GM12878 (cell line): ENCODE measurements around the gene CTNNA2. TPM values are rescaled to one million over a fixed set of nuclear protein-coding genes. Genes with fewer than 3 reads are reported as not detected.

ENCODE experiments used
- ATAC-seq: fragments of 200-7000 bp; cut with Tn5 transposase; 3 replicates; pipeline ENCODE4 v1.9.1; 2020; ENCODE audit warnings: mild to moderate bottlenecking, moderate library complexity
- BruUV-seq: library from RNA; stranded (reverse); fragments of 400-500 nt; replicated peaks from 2 replicates; lab custom pipeline; 2021; lab: Mats Ljungman, UMichigan
- CTCF ChIA-PET: fragments of 300-600 bp; sonication (Branson Sonifier 250); formaldehyde crosslinking; extraction: SDS; loops from one replicate; lab custom pipeline; 2021; ENCODE audit warnings: inconsistent platforms; lab: Yijun Ruan, JAX
- POLR2A ChIA-PET: fragments of 350-600 bp; formaldehyde crosslinking; extraction: SDS; loops from one replicate; lab custom pipeline; 2021; ENCODE audit warnings: inconsistent platforms; lab: Charles Lee
- RAD21 ChIA-PET: fragments of 300-600 bp; sonication (Branson Sonifier 250); formaldehyde crosslinking; loops from one replicate; lab custom pipeline; 2023; ENCODE audit warnings: antibody characterized with exemption; ENCODE audit not compliant: unreplicated experiment; lab: Charles Lee
- SMC1A ChIA-PET: fragments of 300-600 bp; sonication (Branson Sonifier 250); formaldehyde crosslinking; loops from one replicate; lab custom pipeline; 2023; ENCODE audit not compliant: unreplicated experiment, uncharacterized antibody; lab: Charles Lee
- DNase-seq: peaks from one replicate; pipeline ENCODE4 v3.0.0-alpha.2; 2011; ENCODE audit warnings: low read depth, low spot score
- FAIRE-seq: peaks from 3 replicates; lab custom pipeline; 2011; peaks lifted over from hg19 to GRCh38; lab: Jason Lieb, UNC
- H2AFZ ChIP-seq: 2 replicates; pipeline ENCODE4 v1.6.0; 2011; ENCODE audit warnings: low read depth, low read length, control low read depth; ENCODE audit not compliant: control insufficient read depth
- H3K27ac ChIP-seq: 2 replicates; pipeline ENCODE4 v1.5.1; 2011; ENCODE audit warnings: control low read depth; ENCODE audit not compliant: control insufficient read depth, insufficient read depth
- H3K27me3 ChIP-seq, 2 experiments: replicated peaks in 1 of 2; 2 replicates each; pipeline versions ENCODE4 v1.6.0 to v1.6.1; 2011; ENCODE audit warnings: low read length in 1 of 2; ENCODE audit not compliant: control insufficient read depth in 2 of 2, insufficient read depth in 2 of 2
- H3K36me3 ChIP-seq, 2 experiments: 2 replicates each; pipeline ENCODE4 v1.5.1; 2011; ENCODE audit warnings: low read length in 1 of 2; ENCODE audit not compliant: control insufficient read depth in 2 of 2, insufficient read depth in 2 of 2
- H3K4me1 ChIP-seq: 2 replicates; pipeline ENCODE4 v1.6.1; 2011; ENCODE audit warnings: mild to moderate bottlenecking, low read length, moderate library complexity, mixed read lengths; ENCODE audit not compliant: control insufficient read depth, insufficient read depth
- H3K4me2 ChIP-seq: 2 replicates; pipeline ENCODE4 v1.6.0; 2011; ENCODE audit warnings: control low read depth; ENCODE audit not compliant: control insufficient read depth, insufficient read depth
- H3K4me3 ChIP-seq: fragments of 200-600 bp; sonication (generic); 2 replicates; pipeline ENCODE4 v1.5.1; 2016
- H3K79me2 ChIP-seq: 2 replicates; pipeline ENCODE4 v1.6.0; 2011; ENCODE audit warnings: low read length; ENCODE audit not compliant: control insufficient read depth, insufficient read depth
- H3K9ac ChIP-seq: 2 replicates; pipeline ENCODE4 v1.8.0; 2011; ENCODE audit warnings: low read length, control low read depth, mixed read lengths; ENCODE audit not compliant: control insufficient read depth, insufficient read depth
- H3K9me3 ChIP-seq: replicated peaks from 3 replicates; pipeline ENCODE4 v1.5.1; 2011; ENCODE audit warnings: mild to moderate bottlenecking, low read length; ENCODE audit not compliant: control insufficient read depth, insufficient read depth
- H4K20me1 ChIP-seq: 2 replicates; pipeline ENCODE4 v1.6.0; 2011; ENCODE audit not compliant: control insufficient read depth, insufficient read depth
- CBFB ChIP-seq: IDR thresholded peaks from 2 replicates; pipeline ENCODE4 v1.6.1; 2016; ENCODE audit warnings: antibody characterized with exemption, low read depth
- NFYA ChIP-seq: IDR thresholded peaks from 2 replicates; pipeline ENCODE4 v1.6.1; 2011; ENCODE audit warnings: low read depth, mild to moderate bottlenecking, low read length, improper control_type of control experiment, borderline replicate concordance
- NR2C2 ChIP-seq: IDR thresholded peaks from 2 replicates; pipeline ENCODE4 v1.6.1; 2011; ENCODE audit warnings: borderline replicate concordance, low read depth; ENCODE audit not compliant: control insufficient read depth, insufficient read length
- NR2F1 ChIP-seq: fragments of 450-650 bp; conservative IDR thresholded peaks from 2 replicates; pipeline ENCODE4 v1.6.1; 2017; ENCODE audit warnings: mild to moderate bottlenecking
- POU2F2 ChIP-seq: IDR thresholded peaks from 3 replicates; pipeline ENCODE4 v1.6.1; 2011; ENCODE audit warnings: low read depth, mild to moderate bottlenecking, low read length, borderline replicate concordance
- SMARCA5 ChIP-seq: fragments of 450-650 bp; IDR thresholded peaks from 2 replicates; pipeline ENCODE4 v1.6.1; 2017; ENCODE audit warnings: mild to moderate bottlenecking
- SREBF1 ChIP-seq: IDR thresholded peaks from 2 replicates; pipeline ENCODE4 v1.6.1; 2012; ENCODE audit warnings: mild to moderate bottlenecking, low read length
- SUZ12 ChIP-seq: fragments of 200-600 bp; sonication (generic); IDR thresholded peaks from one replicate; pipeline ENCODE4 v1.6.1; 2018; ENCODE audit warnings: antibody characterized with exemption, mild to moderate bottlenecking; ENCODE audit not compliant: unreplicated experiment
- TAF1 ChIP-seq: IDR thresholded peaks from 2 replicates; pipeline ENCODE4 v1.6.1; 2011; ENCODE audit warnings: mild to moderate bottlenecking, low read depth, low read length, borderline replicate concordance
- TCF12 ChIP-seq: IDR thresholded peaks from 2 replicates; pipeline ENCODE4 v1.6.1; 2011; ENCODE audit warnings: low read depth, mild to moderate bottlenecking, low read length
- ZNF622 ChIP-seq: fragments of 450-650 bp; IDR thresholded peaks from 2 replicates; pipeline ENCODE4 v1.6.1; 2017; ENCODE audit warnings: mild to moderate bottlenecking, inconsistent platforms
- ZZZ3 ChIP-seq: IDR thresholded peaks from 2 replicates; pipeline ENCODE4 v1.6.1; 2011; ENCODE audit warnings: low read depth; ENCODE audit not compliant: control insufficient read depth, insufficient read length
- WGBS: methylation state at CpG from one replicate; pipeline ENCODE4 v1.1.6; 2016; ENCODE audit warnings: low lambda C conversion rate; ENCODE audit not compliant: insufficient replicate concordance, insufficient coverage; ENCODE audit errors: missing lambda C conversion rate; 5-methylcytosine and 5-hydroxymethylcytosine counted together
- in situ Hi-C: fragments of 300-500 bp; cut with MboI; formaldehyde crosslinking; loops from 9 replicates; pipeline ENCODE4 v1.14.3; 2018; ENCODE audit warnings: mixed read lengths
- intact Hi-C: fragments of 100-400 bp; cut with micrococcal nuclease; formaldehyde crosslinking; loops from one replicate; pipeline ENCODE4 v1.14.2; 2022; ENCODE audit not compliant: unreplicated experiment
- polyA plus RNA-seq, 11 experiments: library from polyadenylated mRNA; depleted of rRNA in 4 of 11; unstranded in 6 of 11; stranded (reverse) in 5 of 11; fragments of >200 nt; fragmentation: Nextera tagmentation in 4 of 11; fragmentation: Illumina TruSeq in 1 of 11; extraction: Ambion mirVana in 4 of 11; extraction: Trizol in 1 of 11; gene quantifications; 1 replicate in 1 of 11; 2 replicates in 10 of 11; pipeline versions ENCODE4 v1.2.1 to v1.2.3, GENCODE V29; 2011 to 2016; ENCODE audit warnings: inconsistent platforms in 2 of 11, missing spikeins in 2 of 11, low read depth in 1 of 11
- total RNA-seq, 4 experiments: library from RNA; depleted of rRNA in 3 of 4; stranded (reverse); fragments of >200 nt in 3 of 4; fragmentation: Illumina TruSeq in 1 of 4; extraction: Trizol in 1 of 4; gene quantifications; 2 replicates each; pipeline versions ENCODE4 v1.2.1 to v1.2.3, GENCODE V29; 2013 to 2021
- TF ChIP-seq, protein P1 (sequence below): fragments of 450-650 bp; formaldehyde crosslinking; IDR thresholded peaks from 2 replicates; pipeline ENCODE4 v1.4.0; 2020; ENCODE audit warnings: mild to moderate bottlenecking, moderate library complexity
- TF ChIP-seq, protein P2 (sequence below): IDR thresholded peaks from 2 replicates; pipeline ENCODE4 v1.6.1; 2012; ENCODE audit warnings: mild to moderate bottlenecking, low read depth, low read length

CTNNA2 gene
- total and polyA plus RNA-seq, 10 of the 15 experiments (the other 5 are each of a cell fraction or from before 2014, with no cell fraction given), result 2.4 to 36.2 (median 6.6) TPM

DNA sequence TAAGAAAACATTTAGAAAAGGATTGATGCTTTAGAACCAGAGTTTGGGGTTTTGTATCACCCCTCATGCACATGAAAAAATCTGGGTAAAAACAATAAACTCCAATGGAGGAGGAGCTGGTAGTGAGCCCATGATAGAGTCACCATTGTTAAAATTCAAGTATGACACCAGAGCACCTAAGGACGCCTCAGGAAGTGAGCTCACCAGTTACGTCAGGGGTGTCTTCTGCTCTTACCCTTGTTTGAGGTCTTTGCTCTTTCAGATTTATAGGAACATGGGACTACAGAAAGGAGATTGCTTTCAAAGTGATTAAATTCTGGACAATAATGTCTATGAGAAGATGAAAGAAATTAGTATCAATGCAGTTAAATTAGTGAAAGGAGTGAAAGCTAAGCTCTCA, 685.2 kb downstream of the CTNNA2 start:
- H3K9me3 ChIP-seq, result no peaks in the 10 kb centered on the region
- no peaks in the 10 kb centered on the region for H3K79me2 ChIP-seq
- TF ChIP-seq POU2F2 (no peak), NR2F1 (no peak), ZNF622 (no peak), SUZ12 (no peak), ZZZ3 (no peak), SMARCA5 (no peak), SREBF1 (no peak), TAF1 (no peak)
- H3K4me3 ChIP-seq, result no peak overlapping the region
- SMC1A ChIA-PET, result interaction anchor here (0.5 kb wide), 1 partner anchor 174 kb away, joined by 6 read pairs; no protein-coding TSS in a partner anchor
- no peak for ATAC-seq
- no peak overlapping the region for H2AFZ ChIP-seq
- 3% methylated on average over 2 of the region's 2 CpGs for WGBS
- no TSS peak for BruUV-seq
- no peak for DNase-seq
- POLR2A ChIA-PET, result no interaction called here
- RAD21 ChIA-PET, result no interaction called here
- H3K27me3 ChIP-seq, result no peaks in the 10 kb centered on the region
- in situ Hi-C loops (no loop called here), intact Hi-C loops (no loop called here)
- no peaks in the 10 kb centered on the region for H3K36me3 ChIP-seq
- no peak overlapping the region for H3K4me2 ChIP-seq
- FAIRE-seq, result no peak
- no peaks in the 10 kb centered on the region for H4K20me1 ChIP-seq
- H3K9ac ChIP-seq, result no peak overlapping the region
- H3K4me1 ChIP-seq, result no peaks in the 10 kb centered on the region
- CTCF ChIA-PET, result no interaction called here
- H3K27ac ChIP-seq, result no peak overlapping the region

DNA sequence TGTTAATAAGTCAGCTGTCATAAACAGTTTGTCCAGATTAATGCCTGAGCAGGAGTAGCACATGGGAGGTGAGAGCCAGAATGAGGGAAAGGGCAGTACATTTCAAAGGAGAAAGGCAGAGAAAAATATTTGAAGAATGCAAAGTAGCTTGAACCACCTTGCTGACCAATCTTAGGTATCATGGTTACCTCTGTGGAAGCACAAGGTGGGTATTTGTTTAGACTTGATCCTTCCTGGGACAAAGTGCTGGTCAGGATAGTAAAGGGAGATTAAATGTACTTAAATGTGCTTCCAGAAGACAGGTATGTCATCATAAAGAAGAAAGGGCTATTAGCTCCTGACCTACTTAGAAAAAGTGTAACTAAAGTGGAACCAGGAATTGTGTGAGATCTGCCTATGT, 686.7 kb downstream of the CTNNA2 start:
- in situ Hi-C loops (no loop called here), intact Hi-C loops (no loop called here)
- ChIA-PET CTCF (interaction anchor here (1.2 kb wide), 1 partner anchor 39 kb away, joined by 3 read pairs; no protein-coding TSS in a partner anchor), SMC1A (no interaction called here), RAD21 (no interaction called here), POLR2A (no interaction called here)
- Histone ChIP-seq H3K27me3 (no peaks in the 10 kb centered on the region), H3K79me2 (no peaks in the 10 kb centered on the region), H2AFZ (no peak overlapping the region), H3K27ac (no peak overlapping the region), H3K9me3 (no peaks in the 10 kb centered on the region), H3K9ac (no peak overlapping the region), H4K20me1 (no peaks in the 10 kb centered on the region), H3K36me3 (no peaks in the 10 kb centered on the region), H3K4me1 (no peaks in the 10 kb centered on the region), H3K4me2 (no peak overlapping the region), H3K4me3 (no peak overlapping the region)
- FAIRE-seq (no peak), DNase-seq (no peak), ATAC-seq (no peak)
- BruUV-seq, result no TSS peak
- no peak for TF ChIP-seq NR2C2
- TF ChIP-seq, protein P1, sequence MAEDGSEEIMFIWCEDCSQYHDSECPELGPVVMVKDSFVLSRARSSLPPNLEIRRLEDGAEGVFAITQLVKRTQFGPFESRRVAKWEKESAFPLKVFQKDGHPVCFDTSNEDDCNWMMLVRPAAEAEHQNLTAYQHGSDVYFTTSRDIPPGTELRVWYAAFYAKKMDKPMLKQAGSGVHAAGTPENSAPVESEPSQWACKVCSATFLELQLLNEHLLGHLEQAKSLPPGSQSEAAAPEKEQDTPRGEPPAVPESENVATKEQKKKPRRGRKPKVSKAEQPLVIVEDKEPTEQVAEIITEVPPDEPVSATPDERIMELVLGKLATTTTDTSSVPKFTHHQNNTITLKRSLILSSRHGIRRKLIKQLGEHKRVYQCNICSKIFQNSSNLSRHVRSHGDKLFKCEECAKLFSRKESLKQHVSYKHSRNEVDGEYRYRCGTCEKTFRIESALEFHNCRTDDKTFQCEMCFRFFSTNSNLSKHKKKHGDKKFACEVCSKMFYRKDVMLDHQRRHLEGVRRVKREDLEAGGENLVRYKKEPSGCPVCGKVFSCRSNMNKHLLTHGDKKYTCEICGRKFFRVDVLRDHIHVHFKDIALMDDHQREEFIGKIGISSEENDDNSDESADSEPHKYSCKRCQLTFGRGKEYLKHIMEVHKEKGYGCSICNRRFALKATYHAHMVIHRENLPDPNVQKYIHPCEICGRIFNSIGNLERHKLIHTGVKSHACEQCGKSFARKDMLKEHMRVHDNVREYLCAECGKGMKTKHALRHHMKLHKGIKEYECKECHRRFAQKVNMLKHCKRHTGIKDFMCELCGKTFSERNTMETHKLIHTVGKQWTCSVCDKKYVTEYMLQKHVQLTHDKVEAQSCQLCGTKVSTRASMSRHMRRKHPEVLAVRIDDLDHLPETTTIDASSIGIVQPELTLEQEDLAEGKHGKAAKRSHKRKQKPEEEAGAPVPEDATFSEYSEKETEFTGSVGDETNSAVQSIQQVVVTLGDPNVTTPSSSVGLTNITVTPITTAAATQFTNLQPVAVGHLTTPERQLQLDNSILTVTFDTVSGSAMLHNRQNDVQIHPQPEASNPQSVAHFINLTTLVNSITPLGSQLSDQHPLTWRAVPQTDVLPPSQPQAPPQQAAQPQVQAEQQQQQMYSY (CRISPR knock-in tag), result no peak
- TF ChIP-seq TCF12, result no peak
- TF ChIP-seq CBFB, result no peak
- TF ChIP-seq NFYA, result no peak
- TF ChIP-seq, protein P2, sequence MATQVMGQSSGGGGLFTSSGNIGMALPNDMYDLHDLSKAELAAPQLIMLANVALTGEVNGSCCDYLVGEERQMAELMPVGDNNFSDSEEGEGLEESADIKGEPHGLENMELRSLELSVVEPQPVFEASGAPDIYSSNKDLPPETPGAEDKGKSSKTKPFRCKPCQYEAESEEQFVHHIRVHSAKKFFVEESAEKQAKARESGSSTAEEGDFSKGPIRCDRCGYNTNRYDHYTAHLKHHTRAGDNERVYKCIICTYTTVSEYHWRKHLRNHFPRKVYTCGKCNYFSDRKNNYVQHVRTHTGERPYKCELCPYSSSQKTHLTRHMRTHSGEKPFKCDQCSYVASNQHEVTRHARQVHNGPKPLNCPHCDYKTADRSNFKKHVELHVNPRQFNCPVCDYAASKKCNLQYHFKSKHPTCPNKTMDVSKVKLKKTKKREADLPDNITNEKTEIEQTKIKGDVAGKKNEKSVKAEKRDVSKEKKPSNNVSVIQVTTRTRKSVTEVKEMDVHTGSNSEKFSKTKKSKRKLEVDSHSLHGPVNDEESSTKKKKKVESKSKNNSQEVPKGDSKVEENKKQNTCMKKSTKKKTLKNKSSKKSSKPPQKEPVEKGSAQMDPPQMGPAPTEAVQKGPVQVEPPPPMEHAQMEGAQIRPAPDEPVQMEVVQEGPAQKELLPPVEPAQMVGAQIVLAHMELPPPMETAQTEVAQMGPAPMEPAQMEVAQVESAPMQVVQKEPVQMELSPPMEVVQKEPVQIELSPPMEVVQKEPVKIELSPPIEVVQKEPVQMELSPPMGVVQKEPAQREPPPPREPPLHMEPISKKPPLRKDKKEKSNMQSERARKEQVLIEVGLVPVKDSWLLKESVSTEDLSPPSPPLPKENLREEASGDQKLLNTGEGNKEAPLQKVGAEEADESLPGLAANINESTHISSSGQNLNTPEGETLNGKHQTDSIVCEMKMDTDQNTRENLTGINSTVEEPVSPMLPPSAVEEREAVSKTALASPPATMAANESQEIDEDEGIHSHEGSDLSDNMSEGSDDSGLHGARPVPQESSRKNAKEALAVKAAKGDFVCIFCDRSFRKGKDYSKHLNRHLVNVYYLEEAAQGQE, result no peak
